Naive thymus-derived CD8-positive, alpha-beta T cell (primary cell): ENCODE data around the gene TUBB4B. TPM values are rescaled to one million over a fixed set of nuclear protein-coding genes. Genes with fewer than 3 reads are reported as not detected.
A peak's percentile ranks its signal among the peaks of the same experiment; 100 is the strongest.

Experiments
- ATAC-seq, 2 donors: fragments of 150-1000 bp; cut with Tn5 transposase in 1 of 2; sonication (Bioruptor Pico), chemical (Tn5 transposase) in 1 of 2; 1 replicate in 1 of 2; 2 replicates in 1 of 2; pipeline ENCODE4 v1.10.0; 2021; ENCODE audit warnings: mild to moderate bottlenecking in 2 of 2, moderate library complexity in 2 of 2
- POLR2A ChIA-PET: fragments of 350-600 bp; sonication (Branson Sonifier 250); formaldehyde crosslinking; loops from one replicate; lab custom pipeline; 2021; ENCODE audit warnings: antibody characterized with exemption; lab: Charles Lee
- DNase-seq, 10 donors: peaks; one replicate each; pipeline versions ENCODE4 v3.0.0 to v3.0.0-alpha.2; 2020 to 2022
- H3K27ac Mint-ChIP-seq, 10 donors: one replicate each; pipeline ENCODE4 v1.8.0; 2020 to 2022; ENCODE audit warnings: mild to moderate bottlenecking in 10 of 10, mixed read lengths in 10 of 10, moderate library complexity in 4 of 10, inconsistent platforms in 1 of 10
- H3K27me3 Mint-ChIP-seq, 5 donors: one replicate each; pipeline ENCODE4 v1.8.0; 2021 to 2022; ENCODE audit warnings: mixed read lengths in 5 of 5
- H3K36me3 Mint-ChIP-seq, 3 donors: one replicate each; pipeline ENCODE4 v1.8.0; 2020 to 2022; ENCODE audit warnings: mixed read lengths in 3 of 3, mild to moderate bottlenecking in 2 of 3, inconsistent platforms in 1 of 3
- H3K4me1 Mint-ChIP-seq, 4 donors: one replicate each; pipeline ENCODE4 v1.8.0; 2021 to 2022; ENCODE audit warnings: mixed read lengths in 4 of 4
- H3K4me3 Mint-ChIP-seq, 10 donors: one replicate each; pipeline ENCODE4 v1.8.0; 2020 to 2022; ENCODE audit warnings: mild to moderate bottlenecking in 10 of 10, mixed read lengths in 10 of 10, moderate library complexity in 6 of 10, inconsistent platforms in 1 of 10
- H3K9me3 Mint-ChIP-seq, 9 donors: one replicate each; pipeline ENCODE4 v1.8.0; 2020 to 2022; ENCODE audit warnings: mixed read lengths in 9 of 9, mild to moderate bottlenecking in 3 of 9, inconsistent platforms in 1 of 9, moderate library complexity in 1 of 9
- polyA plus RNA-seq, 3 donors: library from polyadenylated mRNA; unstranded; fragments of 300-500 nt; fragmentation: Illumina TruSeq; gene quantifications; one replicate each; pipeline ENCODE4 v1.2.3, GENCODE V29; 2021
- total RNA-seq, 8 experiments: library from RNA in 2 of 8; stranded (reverse) in 2 of 8; gene quantifications; one replicate each; pipeline ENCODE4 v1.2.3 and lab custom pipeline; 2021 to 2026

The TUBB4B gene
- total and polyA plus RNA-seq, 5 experiments from 2014 or later = 10.8 to 60.2 (median 23.4) TPM

DNA sequence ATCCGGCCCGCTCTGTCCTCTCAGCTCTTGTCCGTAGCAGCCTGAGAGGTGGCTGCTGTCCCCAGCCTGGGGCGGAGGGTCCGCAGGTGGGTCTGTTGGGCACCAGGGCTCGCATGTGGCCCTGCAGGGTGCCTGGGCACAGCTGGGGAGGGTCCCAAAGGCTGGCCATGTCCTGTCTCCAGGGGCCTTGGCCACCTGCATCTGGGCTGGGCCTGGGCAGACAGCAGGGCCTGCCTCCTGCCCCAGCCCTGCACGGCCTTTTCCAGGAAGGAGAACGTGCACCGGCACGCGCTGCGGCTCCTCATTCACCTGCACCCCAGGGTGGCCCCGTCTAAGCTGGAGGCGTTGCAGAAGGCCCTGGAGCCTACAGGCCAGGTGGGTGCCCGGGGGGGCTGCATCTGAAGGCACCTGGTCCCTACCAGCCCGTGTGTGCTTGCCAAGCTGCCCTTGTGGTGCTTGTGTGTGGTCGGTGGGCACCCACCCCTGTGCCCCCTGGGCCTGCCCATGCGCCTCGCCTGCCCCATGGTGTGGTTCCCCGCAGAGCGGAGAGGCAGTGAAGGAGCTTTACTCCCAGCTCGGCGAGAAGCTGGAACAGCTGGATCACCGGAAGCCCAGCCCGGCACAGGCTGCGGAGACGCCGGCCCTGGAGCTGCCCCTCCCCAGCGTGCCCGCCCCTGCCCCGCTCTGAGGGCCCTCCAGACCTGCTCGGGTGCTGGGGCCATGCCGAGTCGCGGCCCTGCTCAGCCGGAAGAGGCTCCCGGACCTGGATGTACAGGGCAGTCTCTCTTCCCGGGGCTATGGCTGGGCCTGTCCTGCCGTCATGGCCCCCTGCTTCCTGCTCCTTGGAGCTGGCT, 31.4 kb downstream of the TUBB4B start:
- DNase-seq (no peak), ATAC-seq (no peak)
- peaks cover 0 to 39% (median 16%) of the 10 kb centered on the region in 3 donors for H3K36me3 Mint-ChIP-seq
- no peaks in the 10 kb centered on the region for H3K9me3 Mint-ChIP-seq
- peak overlapping the region in 2 of 10 donors; percentile 10 to 26 for H3K4me3 Mint-ChIP-seq
- H3K27me3 Mint-ChIP-seq = peaks cover 0 to 28% (median 14%) of the 10 kb centered on the region in 5 donors
- H3K27ac Mint-ChIP-seq = no peak overlapping the region
- POLR2A ChIA-PET = interaction anchor here (1.9 kb wide), 1 partner anchor 16 kb away, joined by 6 read pairs; the partner anchor contains the start of gene NELFB
- peaks cover 23 to 46% (median 30%) of the 10 kb centered on the region in 4 donors for H3K4me1 Mint-ChIP-seq

DNA sequence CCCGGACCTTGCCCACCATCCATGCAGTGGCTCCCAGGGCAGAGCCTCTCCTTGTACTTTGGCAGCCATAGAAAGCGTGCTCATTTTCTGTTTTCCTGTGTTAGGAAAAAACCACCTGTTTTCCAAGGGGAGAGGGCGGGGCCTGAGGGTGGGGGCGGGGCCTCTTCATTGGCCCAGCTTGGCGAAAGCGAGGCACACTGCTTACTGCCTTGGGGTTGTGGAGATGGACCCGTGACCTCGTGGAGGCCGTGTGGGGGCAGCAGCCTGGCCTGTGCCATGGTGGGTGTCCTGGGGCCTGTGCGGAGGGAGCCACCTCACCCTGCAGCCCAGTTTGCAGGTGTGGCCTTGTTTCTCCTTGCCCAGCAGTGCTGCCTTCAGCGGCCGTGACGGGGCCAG, 32.0 kb downstream of the TUBB4B start:
- H3K9me3 Mint-ChIP-seq = no peaks in the 10 kb centered on the region
- H3K27me3 Mint-ChIP-seq = peaks cover 0 to 34% (median 14%) of the 10 kb centered on the region in 5 donors
- POLR2A ChIA-PET = interaction anchor here (0.6 to 1.9 kb wide), 2 partner anchors 17 to 184 kb away, joined by 3 to 6 read pairs; partner anchors contain the start of gene NELFB
- H3K4me3 Mint-ChIP-seq = no peak overlapping the region
- ATAC-seq (no peak), DNase-seq (no peak)
- no peak overlapping the region for H3K27ac Mint-ChIP-seq
- H3K36me3 Mint-ChIP-seq = peaks cover 0 to 36% (median 13%) of the 10 kb centered on the region in 3 donors
- H3K4me1 Mint-ChIP-seq = peaks cover 25 to 47% (median 34%) of the 10 kb centered on the region in 4 donors

DNA sequence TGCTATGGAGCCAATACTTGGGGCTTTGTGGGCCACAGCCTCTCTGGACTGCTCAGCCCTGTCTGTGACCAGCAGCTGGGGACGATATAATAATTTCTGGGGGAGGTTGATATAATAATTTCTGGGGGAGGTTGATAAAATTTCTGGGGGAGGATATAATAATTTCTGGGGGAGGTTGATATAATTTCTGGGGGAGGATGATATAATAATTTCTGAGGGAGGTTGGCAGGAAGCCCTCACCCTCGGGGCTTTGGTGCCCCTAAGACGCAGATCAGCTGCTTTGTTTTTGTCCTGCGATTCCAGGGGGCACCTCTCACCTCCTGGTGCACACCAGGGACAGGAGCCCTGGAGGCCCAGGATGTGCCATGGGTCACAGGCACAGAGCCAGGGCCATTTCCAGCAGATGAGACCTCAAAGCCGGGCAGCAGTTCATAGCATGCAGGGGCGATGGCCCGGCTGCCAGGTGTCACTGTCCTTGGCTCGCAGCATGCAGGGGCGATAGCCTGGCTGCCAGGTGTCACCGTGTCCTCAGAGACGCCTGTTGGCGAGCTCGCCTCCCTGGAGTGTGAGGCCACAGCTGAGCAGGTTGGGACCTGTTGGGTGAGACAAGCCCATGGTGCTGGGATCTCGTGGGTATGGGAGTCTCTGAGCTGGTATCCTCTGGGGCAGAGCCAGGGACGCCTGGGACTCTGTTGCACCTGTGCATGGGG, 32.7 kb downstream of the TUBB4B start:
- H3K27ac Mint-ChIP-seq = peak overlapping the region in 1 of 10 donors; percentile 55
- POLR2A ChIA-PET = interaction anchor here (0.6 to 1.0 kb wide), 2 partner anchors 19 to 183 kb away, joined by 3 to 4 read pairs; partner anchors contain the start of gene NELFB
- H3K4me1 Mint-ChIP-seq = peaks cover 22 to 44% (median 34%) of the 10 kb centered on the region in 4 donors
- H3K9me3 Mint-ChIP-seq = no peaks in the 10 kb centered on the region
- H3K36me3 Mint-ChIP-seq = peaks cover 0 to 29% (median 10%) of the 10 kb centered on the region in 3 donors
- peak overlapping the region in 1 of 10 donors; percentile 20 for H3K4me3 Mint-ChIP-seq
- ATAC-seq (no peak), DNase-seq (no peak)
- H3K27me3 Mint-ChIP-seq = peaks cover 0 to 35% (median 14%) of the 10 kb centered on the region in 5 donors

DNA sequence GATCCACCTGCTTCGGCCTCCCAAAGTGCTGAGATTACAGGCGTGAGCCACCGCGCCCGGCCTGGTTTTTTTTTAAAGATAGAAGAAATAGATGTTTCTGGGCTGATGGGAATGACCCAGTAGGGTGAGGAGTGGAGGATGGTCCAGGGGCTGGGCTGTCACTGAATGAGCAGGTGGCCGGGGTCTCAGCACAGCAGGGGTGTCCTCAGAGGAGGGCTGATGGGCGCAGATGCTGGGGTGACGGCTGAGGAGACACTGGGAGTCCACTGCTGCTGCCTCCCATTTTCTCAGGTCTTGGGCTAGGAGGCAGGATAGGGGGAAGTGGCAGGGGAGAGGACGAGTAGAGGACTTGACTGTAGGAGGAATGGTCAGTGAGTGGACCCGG, 34.1 kb downstream of the TUBB4B start:
- H3K4me1 Mint-ChIP-seq = peaks cover 18 to 34% (median 32%) of the 10 kb centered on the region in 4 donors
- H3K27me3 Mint-ChIP-seq = peaks cover 0 to 35% (median 14%) of the 10 kb centered on the region in 5 donors
- ATAC-seq (no peak), DNase-seq (no peak)
- peak overlapping the region in 1 of 10 donors; percentile 37 for H3K27ac Mint-ChIP-seq
- POLR2A ChIA-PET = no interaction called here
- H3K9me3 Mint-ChIP-seq = no peaks in the 10 kb centered on the region
- H3K36me3 Mint-ChIP-seq = peaks cover 0 to 17% (median 0%) of the 10 kb centered on the region in 3 donors
- H3K4me3 Mint-ChIP-seq = peak overlapping the region in 3 of 10 donors; percentile 10 to 39 (median 18)

DNA sequence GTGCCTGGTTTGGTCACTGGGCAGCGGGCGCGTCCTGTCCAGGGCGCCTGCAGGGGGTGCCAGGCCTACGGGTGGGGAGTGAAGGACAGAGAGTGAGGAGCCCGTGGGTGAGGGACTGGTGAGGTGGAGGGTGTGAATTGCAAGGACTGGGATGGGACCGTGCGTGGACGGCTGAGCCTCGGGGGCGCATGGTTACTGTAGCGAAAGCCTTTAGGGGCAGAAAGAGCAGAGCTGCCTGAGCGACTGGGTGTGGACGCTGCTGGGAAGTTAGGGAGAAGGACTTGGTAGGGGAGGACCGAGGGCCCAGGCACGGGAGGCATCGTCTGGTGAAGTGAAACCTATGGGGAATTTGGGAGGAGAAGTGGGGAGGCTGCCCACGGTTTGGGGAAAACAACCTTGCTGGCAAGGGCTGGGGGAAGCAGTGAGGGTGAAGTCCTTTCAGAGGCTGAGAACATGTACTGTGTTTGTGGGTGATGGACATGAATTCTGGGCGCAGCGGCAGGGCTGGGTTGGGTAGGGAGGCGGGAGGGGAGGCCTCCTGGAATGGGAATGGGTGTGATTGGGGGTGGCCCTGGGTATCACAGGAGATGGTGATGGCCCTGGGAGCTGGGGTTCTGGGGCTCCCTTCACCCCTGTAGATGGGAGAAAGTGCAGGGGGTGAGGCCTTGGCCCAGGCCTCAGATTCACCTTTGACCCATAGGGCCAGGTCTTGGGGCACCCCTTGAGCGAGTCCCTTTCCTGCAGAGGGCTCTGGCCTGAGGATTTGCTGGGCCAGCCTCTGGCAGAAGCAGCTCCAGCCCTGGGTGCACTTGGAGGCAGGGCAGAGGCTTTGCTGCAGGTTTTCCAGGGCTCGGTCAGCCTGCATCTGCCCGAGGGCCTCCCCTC, 34.7 kb downstream of the TUBB4B start:
- peaks cover 0 to 15% (median 0%) of the 10 kb centered on the region in 3 donors for H3K36me3 Mint-ChIP-seq
- no peaks in the 10 kb centered on the region for H3K9me3 Mint-ChIP-seq
- POLR2A ChIA-PET = interaction anchor here (2.5 kb wide), 1 partner anchor 34 kb away, joined by 14 read pairs; the partner anchor contains the start of gene TUBB4B
- H3K27ac Mint-ChIP-seq = peak overlapping the region in 3 of 10 donors; percentile 37 to 60 (median 45)
- DNase-seq (peak in 1 of 10 donors; percentile 62), ATAC-seq (no peak)
- H3K27me3 Mint-ChIP-seq = peaks cover 0 to 35% (median 14%) of the 10 kb centered on the region in 5 donors
- H3K4me1 Mint-ChIP-seq = peaks cover 18 to 34% (median 31%) of the 10 kb centered on the region in 4 donors
- peak overlapping the region in 3 of 10 donors; percentile 7 to 39 (median 24) for H3K4me3 Mint-ChIP-seq

DNA sequence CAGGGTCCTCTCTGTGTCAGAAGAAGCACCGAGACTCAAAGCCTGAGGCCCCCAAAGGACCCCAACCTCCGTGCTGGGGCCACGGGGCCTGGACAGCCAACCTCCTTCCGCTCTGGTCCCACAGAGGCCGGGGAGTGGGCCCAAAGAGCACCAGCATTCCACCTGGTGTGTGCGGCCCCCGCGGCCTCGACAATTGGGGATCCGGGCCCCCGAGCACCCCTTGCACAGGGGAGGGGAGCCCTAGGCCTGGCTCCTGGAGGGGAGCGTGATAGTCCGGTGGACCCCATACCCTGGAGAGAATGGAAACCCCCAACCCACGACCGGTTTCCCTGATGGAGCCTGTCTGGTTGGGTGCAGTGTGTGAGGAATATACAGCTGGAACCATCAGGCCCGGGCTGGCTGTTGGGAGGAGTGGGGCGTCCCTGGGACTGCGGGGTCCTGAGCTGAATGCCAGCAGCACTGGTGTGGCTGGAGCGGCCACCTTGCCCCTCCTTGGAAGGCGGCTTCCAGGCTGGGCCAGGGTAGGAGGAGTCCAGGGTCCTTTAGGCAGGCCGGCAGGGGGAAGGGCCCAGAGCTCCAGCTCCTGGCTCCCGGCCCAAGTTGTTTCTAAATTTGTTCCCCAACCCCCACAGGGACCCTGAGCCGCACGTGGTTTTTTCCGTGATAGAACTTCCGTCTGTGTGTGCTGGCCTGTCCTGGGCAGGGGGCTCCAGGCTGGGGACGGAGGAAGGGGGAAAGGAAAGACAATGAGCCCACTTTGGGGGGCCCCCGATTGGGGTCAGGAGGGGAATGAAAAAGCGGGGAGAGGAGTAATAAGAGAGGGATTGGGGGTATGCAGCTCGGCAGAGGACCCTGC, 35.6 kb downstream of the TUBB4B start:
- ATAC-seq (no peak), DNase-seq (no peak)
- H3K27ac Mint-ChIP-seq = peak overlapping the region in 3 of 10 donors; percentile 14 to 76 (median 49)
- POLR2A ChIA-PET = interaction anchor here (1.3 to 2.5 kb wide), 2 partner anchors 23 to 35 kb away, joined by 3 to 14 read pairs; partner anchors contain the start of gene TUBB4B
- H3K4me3 Mint-ChIP-seq = peak overlapping the region in 9 of 10 donors; percentile 36 to 77 (median 55)
- peaks cover 0 to 35% (median 14%) of the 10 kb centered on the region in 5 donors for H3K27me3 Mint-ChIP-seq
- H3K4me1 Mint-ChIP-seq = peaks cover 14 to 27% (median 23%) of the 10 kb centered on the region in 4 donors
- H3K36me3 Mint-ChIP-seq = peaks cover 0 to 12% (median 0%) of the 10 kb centered on the region in 3 donors
- H3K9me3 Mint-ChIP-seq = no peaks in the 10 kb centered on the region

DNA sequence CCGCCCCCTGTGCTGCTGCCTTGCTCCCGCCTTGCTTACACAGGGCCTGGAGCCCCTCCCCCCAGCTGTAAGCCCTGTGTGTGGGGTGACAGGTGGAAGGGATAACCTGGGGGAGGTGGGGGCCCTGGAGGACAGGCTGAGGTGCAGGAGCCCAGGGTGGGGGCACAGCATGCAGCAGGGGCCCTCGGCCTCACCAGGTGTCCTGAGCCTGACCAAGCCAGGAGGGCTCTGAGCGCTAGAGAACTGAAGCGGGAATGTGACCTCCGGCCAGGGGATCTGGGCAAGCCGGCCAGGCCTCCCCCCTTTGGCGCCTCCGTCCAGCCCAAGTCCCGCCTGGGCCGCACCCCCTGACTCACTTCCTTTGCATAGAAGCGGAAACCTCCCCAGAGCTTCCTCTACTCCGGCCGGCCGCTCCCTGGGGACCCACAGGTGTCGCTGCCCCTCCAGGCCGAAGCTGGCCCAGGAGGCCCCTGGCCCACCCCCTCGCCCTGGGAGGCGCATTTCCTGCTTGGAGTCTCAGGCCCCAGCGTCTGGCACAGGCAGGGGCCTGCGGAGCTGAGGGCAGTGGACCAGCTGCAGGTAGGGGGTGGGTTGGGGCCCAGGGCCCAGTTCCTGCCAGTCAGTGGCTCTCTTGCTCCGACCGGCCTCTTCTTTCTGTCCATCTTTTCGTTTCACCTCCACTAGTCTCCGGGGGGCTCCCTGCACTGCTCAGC, 36.4 kb downstream of the TUBB4B start, which contains the start of gene TOR4A:
Gene TOR4A (plus strand): TSS at position 398 of the 713 bp plus-strand sequence. CDS start 964 bp downstream, outside the sequence.
- H3K4me1 Mint-ChIP-seq = peaks cover 14 to 27% (median 20%) of the 10 kb centered on the region in 4 donors
- peak within 1 kb of the TSS in 9 of 10 donors; percentile 36 to 78 (median 62) for H3K4me3 Mint-ChIP-seq
- peak within 1 kb of the TSS in 3 of 10 donors; percentile 14 to 76 (median 49) for H3K27ac Mint-ChIP-seq
- POLR2A ChIA-PET = interaction anchor here (1.3 to 2.5 kb wide), 2 partner anchors 23 to 36 kb away, joined by 3 to 14 read pairs; partner anchors contain the start of gene TUBB4B
- ATAC-seq (peak; percentile 60), DNase-seq (peak in 1 of 10 donors; percentile 32)
- peaks cover under 1 to 40% (median 14%) of the 10 kb centered on the region in 5 donors for H3K27me3 Mint-ChIP-seq
- H3K36me3 Mint-ChIP-seq = peaks cover 0 to 12% (median 0%) of the 10 kb centered on the region in 3 donors
- no peaks in the 10 kb centered on the region for H3K9me3 Mint-ChIP-seq

DNA sequence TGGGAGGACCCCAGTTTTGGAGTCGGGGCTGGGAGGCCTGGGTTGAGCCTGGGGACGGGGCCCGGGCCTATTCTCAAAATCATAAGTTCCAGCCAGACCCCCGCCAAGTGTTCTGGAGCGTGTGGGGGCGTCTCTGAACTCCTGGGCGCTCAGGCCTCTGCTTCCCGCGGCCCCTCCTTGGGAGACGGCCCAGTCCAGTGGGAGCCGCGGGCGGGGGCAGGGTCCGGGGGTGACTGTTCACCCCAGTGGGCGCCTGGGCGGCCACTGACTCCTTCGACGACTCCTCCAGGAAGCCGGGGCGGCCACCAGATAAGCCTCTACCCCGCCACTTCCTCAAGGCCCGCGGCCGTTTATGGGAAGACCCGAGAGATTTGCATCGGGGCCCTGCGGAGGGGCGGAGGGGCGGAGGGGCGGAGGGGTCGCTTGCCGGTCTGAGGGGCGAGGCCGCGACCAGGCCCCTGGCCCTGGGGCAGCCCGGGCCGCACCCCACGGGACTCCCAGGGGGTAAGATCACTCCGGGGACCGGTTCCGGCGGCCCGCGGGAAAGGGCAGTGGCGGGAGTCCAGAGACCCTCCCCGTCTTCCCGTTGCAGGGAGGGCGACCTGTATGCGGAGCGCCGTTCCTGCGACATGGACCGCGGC, 37.1 kb downstream of the TUBB4B start:
- Mint-ChIP-seq H3K27me3 (peaks cover 1 to 45% (median 14%) of the 10 kb centered on the region in 5 donors), H3K36me3 (peaks cover 0 to 12% (median 0%) of the 10 kb centered on the region in 3 donors), H3K4me1 (peaks cover 14 to 32% (median 20%) of the 10 kb centered on the region in 4 donors), H3K9me3 (no peaks in the 10 kb centered on the region), H3K27ac (no peak overlapping the region), H3K4me3 (peak overlapping the region in 6 of 10 donors; percentile 30 to 78 (median 67))
- no peak for DNase-seq
- POLR2A ChIA-PET = interaction anchor here (1.3 to 2.5 kb wide), 2 partner anchors 24 to 37 kb away, joined by 3 to 14 read pairs; partner anchors contain the start of gene TUBB4B
- ATAC-seq = peak; percentile 20 to 38
